Neural crest cell (in vitro differentiated cells): ENCODE data around the gene GPN3. TPM values are rescaled to one million over a fixed set of nuclear protein-coding genes. Genes with fewer than 3 reads are reported as not detected.

Source experiments
- DNase-seq: peaks from one replicate; pipeline ENCODE4 v3.0.0; 2021; ENCODE audit warnings: low read depth, mixed read lengths, low spot score
- H3K27ac Mint-ChIP-seq: one replicate; pipeline ENCODE4 v1.8.0; 2021; ENCODE audit warnings: mild to moderate bottlenecking, mixed read lengths; ENCODE audit not compliant: unreplicated experiment
- H3K27me3 Mint-ChIP-seq: 2 replicates; pipeline ENCODE4 v1.8.0; 2021; ENCODE audit warnings: low read depth, mild to moderate bottlenecking, mixed read lengths
- H3K36me3 Mint-ChIP-seq: 2 replicates; pipeline ENCODE4 v1.8.0; 2021; ENCODE audit warnings: low read depth, mild to moderate bottlenecking, mixed read lengths
- H3K4me1 Mint-ChIP-seq: 2 replicates; pipeline ENCODE4 v1.8.0; 2021; ENCODE audit warnings: mixed read lengths
- H3K4me3 Mint-ChIP-seq: one replicate; pipeline ENCODE4 v1.8.0; 2021; ENCODE audit warnings: mild to moderate bottlenecking, mixed read lengths
- H3K9me3 Mint-ChIP-seq: 2 replicates; pipeline ENCODE4 v1.8.0; 2021; ENCODE audit warnings: mixed read lengths
- total RNA-seq: library from RNA; stranded (reverse); gene quantifications from 2 replicates; pipeline ENCODE4 v1.2.1, GENCODE V29; 2021
- TF ChIP-seq, protein P1 (sequence below): fragments of 200-600 bp; sonication (generic); conservative IDR thresholded peaks from 2 replicates; pipeline ENCODE4 v1.5.0; 2021; ENCODE audit warnings: antibody characterized with exemption, mild to moderate bottlenecking

GPN3 gene
- total RNA-seq, 1 donor from 2014 or later = 28.1 TPM

DNA sequence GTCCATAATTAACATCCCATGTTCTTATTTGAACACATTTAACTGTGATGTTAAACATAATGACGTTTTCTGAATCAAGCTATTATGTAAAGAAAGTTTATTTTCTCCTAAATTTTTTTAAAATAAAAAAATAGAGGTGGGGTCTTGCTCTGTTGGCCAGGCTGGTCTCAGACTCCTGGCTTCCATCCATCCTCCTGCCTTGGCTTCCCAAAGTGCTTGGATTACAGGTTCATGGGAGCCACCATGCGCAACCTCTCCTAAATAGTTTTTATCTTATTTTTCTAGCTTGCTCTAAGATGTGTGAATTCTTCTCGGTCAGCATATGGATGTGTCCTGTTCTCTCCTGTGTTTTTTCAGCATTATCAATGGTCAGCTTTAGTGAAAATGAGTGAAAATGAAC is 37.3 kb upstream of the GPN3 start:
- Mint-ChIP-seq H3K9me3 (peaks cover 13% of the 10 kb centered on the region), H3K27ac (no peak overlapping the region), H3K4me3 (no peak overlapping the region), H3K4me1 (peaks cover 19% of the 10 kb centered on the region), H3K27me3 (peaks cover 4% of the 10 kb centered on the region), H3K36me3 (peaks cover 7% of the 10 kb centered on the region)
- DNase-seq = no peak
- TF ChIP-seq, protein P1, sequence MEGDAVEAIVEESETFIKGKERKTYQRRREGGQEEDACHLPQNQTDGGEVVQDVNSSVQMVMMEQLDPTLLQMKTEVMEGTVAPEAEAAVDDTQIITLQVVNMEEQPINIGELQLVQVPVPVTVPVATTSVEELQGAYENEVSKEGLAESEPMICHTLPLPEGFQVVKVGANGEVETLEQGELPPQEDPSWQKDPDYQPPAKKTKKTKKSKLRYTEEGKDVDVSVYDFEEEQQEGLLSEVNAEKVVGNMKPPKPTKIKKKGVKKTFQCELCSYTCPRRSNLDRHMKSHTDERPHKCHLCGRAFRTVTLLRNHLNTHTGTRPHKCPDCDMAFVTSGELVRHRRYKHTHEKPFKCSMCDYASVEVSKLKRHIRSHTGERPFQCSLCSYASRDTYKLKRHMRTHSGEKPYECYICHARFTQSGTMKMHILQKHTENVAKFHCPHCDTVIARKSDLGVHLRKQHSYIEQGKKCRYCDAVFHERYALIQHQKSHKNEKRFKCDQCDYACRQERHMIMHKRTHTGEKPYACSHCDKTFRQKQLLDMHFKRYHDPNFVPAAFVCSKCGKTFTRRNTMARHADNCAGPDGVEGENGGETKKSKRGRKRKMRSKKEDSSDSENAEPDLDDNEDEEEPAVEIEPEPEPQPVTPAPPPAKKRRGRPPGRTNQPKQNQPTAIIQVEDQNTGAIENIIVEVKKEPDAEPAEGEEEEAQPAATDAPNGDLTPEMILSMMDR = no peak

DNA sequence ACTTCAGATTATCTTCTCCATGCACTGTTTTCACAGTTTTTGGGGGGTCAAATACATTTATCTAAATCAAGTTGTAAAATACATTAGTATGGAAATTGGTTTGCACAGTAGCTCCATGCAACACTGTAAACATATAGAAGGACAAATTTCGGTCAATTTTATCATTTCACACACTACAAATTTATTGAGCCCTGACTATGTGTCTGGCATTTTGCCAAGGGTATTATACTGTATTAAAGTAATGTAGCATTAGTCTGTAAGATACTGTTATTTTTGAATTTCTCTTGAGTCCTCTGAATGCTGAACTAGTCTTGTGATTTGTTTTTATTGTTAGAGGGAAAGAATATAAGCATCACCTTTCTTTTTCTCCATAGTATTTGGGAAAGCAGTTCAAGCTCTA is 35.4 kb upstream of the GPN3 start:
- Mint-ChIP-seq H3K4me3 (peak overlapping the region; percentile 99), H3K4me1 (peaks cover 31% of the 10 kb centered on the region)
- TF ChIP-seq, protein P1 = no peak

DNA sequence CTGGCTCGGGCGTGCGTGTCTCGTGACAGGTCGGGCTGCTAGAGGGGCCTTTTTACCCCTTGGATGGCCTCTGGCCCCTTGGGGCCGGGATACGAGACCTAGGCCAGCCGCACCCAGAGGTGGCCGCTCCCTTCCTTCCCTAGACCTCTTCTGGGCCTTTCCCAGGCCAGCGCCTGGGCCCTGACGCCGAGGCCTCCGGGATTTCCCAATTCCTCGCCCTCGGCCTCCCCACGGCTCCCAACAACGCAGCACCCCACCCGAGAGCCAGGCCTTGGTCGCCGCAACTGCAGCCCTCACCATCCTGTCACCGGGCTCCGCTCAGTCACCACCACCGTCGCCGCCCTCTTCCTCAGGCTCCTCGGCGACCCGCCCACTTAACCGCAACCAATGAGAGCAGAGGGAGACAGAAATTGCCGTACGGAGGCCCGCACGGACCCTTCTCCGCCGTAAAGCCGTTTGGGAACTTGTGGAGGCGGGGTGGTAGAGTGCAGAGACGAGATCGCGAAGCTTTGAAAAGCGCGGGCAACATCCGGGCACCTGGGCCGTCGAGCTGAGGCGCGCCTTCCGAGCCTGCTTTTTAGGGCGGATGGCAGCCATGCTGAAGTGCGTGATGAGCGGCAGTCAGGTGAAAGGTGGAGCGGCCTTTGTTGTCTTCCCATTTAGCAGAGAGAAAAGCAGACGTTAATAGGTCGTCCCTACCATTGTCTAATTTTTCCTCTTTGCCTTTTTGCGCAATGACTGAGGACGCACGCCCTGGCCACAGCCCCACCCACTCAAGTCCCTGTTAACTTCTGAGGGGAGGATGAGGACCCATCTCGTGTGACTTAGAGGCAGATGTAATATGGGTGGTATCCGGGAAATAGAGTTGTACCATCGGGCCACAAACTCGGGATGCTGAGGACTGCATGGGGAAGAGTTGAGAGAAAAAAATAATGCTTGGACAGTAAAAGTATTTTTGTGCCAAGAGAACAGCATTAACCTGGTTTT is 34.0 kb upstream of the GPN3 start, which contains the start of the genes RAD9B and VPS29:
Gene RAD9B (plus strand): TSS at position 580 of the 987 bp plus-strand sequence. CDS start 7 bp downstream, at position 587.
Gene VPS29 (minus strand): TSS at position 360 of the 987 bp plus-strand sequence. CDS start 60 bp downstream, at position 300.
- peak; percentile 96 for DNase-seq
- Mint-ChIP-seq H3K9me3 (peaks cover 13% of the 10 kb centered on the region), H3K27ac (peak within 1 kb of the TSS; percentile 97), H3K4me1 (peaks cover 31% of the 10 kb centered on the region), H3K27me3 (no peaks in the 10 kb centered on the region), H3K4me3 (peak within 1 kb of the TSS; percentile 99), H3K36me3 (peaks cover 7% of the 10 kb centered on the region)
- TF ChIP-seq, protein P1 = no peak

More for the DNA sequence above, 35.4 kb upstream of the GPN3 start:
- H3K27me3 Mint-ChIP-seq = no peaks in the 10 kb centered on the region
- H3K36me3 Mint-ChIP-seq = peaks cover 7% of the 10 kb centered on the region
- no peak overlapping the region for H3K27ac Mint-ChIP-seq
- DNase-seq = no peak
- H3K9me3 Mint-ChIP-seq = peaks cover 13% of the 10 kb centered on the region

DNA sequence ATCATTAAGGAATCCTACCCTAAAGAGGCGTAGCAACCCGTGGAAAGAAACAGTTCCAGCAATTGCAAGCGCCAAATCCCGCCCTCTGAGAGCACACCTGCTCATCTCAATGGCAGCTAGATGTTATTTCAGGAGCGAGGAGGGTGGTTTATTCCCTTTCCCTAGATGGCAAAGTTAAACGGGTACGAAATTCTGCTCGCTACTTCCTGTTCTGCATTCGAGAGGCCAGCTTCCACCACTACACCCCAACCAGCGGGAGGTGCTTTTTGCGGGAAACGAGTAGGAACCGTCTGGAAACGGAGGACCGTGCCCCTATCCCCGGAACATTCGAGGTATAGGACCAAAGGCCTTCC is 33.3 kb upstream of the GPN3 start:
- Mint-ChIP-seq H3K4me1 (peaks cover 31% of the 10 kb centered on the region), H3K27me3 (no peaks in the 10 kb centered on the region), H3K4me3 (peak overlapping the region; percentile 99), H3K27ac (peak overlapping the region; percentile 95), H3K9me3 (peaks cover 13% of the 10 kb centered on the region), H3K36me3 (peaks cover 7% of the 10 kb centered on the region)
- peak; percentile 33 for DNase-seq
- TF ChIP-seq, protein P1 = no peak

DNA sequence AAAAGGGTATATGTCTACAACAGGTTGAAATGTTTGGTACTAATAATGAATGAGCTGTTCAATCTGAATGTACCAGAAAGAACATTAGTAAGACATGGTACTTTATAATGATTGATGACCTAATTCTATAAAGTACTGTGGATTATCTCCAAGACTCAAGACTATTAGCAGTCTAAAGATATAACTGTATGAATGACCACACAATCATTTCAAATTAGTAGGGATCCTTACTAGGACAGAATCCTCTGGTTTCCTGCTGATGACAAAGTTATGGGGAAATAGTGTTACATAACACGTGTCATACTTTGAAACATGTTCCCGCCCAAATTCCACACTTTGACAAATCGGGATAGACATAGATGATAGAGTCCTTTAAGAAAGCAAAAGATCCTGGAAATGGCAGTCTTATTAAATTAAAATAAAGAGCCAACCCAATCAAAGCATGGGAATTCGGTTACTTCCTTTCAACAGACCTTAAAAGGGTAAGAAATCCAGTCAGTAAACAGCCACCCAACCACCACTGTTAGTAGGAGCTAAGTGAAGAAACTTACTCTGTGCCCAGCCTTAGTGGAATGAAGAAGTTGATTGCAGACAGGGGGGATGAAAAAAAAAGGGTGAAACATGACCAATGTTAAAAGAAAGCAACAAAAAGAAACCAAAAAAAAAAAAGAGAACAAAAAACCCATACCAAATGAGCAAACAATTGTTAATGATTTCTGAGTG is 31.1 kb upstream of the GPN3 start:
- peaks cover 13% of the 10 kb centered on the region for H3K9me3 Mint-ChIP-seq
- TF ChIP-seq, protein P1 = no peak
- DNase-seq = no peak
- no peaks in the 10 kb centered on the region for H3K27me3 Mint-ChIP-seq
- no peak overlapping the region for H3K27ac Mint-ChIP-seq
- peaks cover 11% of the 10 kb centered on the region for H3K36me3 Mint-ChIP-seq
- peak overlapping the region; percentile 71 for H3K4me3 Mint-ChIP-seq
- H3K4me1 Mint-ChIP-seq = peaks cover 31% of the 10 kb centered on the region
